Stimulated activated CD8-positive, alpha-beta memory T cell treated with anti-CD3 and anti-CD28 coated beads, Interleukin-4, amount 100 ng/mL, for 24 hours (primary cell): ENCODE measurements around the gene LITAFD.
"Not testable (repeated sequence)": the region's sequence is repeated elsewhere in the genome, so short reads cannot be mapped to it uniquely, and the experiment has no call there.

Experiments used
- DNase-seq: peaks from one replicate; pipeline ENCODE4 v3.0.0-alpha.2; 2020; ENCODE audit warnings: low read depth

LITAFD gene

DNA sequence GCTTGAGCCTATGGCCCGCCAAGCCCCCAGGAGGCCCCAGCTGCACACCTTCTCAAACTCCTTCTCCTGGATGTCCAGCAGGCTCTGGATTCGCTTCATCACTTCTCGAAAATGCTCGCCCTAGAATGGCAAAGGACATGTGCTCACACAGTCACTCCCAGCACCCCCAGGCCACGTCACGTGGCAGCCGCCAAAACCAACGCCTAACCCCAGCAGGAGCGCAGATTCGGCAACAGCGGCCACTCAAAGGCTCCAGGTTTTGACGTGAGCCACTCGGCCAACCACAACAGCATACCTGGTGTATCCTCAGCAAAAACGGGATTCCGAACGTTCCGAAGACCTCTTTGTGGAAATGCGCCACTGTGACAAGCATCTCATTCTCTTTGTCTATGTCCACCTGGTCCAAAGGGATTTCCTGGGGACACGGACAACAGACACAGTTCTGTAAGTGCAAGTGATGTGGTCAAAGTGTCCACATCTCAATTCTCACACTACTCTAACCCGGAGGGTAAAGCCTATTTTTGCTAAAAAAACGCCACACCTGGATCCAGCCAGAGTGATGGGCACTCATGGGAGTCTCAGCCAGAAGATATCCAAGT is 12.7 kb downstream of the LITAFD start:
- no peak for DNase-seq

DNA sequence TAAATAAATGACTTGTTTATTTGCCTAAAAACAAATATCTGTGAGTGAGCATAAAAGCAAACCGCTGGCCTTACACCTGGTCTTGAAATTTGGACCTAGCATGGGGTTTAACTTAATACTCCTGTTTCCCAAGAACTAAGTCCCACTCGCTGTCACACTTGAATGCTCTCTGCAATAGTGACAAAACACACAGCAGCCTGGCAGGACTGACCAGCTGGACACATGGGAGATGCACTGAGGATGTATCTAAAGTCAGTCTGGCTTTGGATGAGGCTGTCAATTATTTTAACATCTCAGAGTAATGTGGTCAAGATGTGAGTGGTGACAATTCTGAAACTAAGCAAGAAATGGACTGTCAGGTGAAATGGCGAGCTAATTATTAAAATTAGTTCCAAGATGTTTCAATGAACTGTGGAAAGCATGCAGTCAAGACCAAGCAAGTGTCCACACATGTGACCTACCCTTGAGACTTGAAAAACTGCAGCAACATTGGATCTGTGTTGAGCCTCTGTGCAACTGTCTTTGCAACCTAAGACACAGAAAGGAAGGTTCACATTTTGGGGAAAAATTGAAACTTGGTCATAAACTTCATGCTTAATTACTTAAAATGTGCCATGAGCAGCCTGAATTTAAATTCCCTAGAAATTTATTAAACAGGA is 16.6 kb downstream of the LITAFD start:
- DNase-seq, result no peak

DNA sequence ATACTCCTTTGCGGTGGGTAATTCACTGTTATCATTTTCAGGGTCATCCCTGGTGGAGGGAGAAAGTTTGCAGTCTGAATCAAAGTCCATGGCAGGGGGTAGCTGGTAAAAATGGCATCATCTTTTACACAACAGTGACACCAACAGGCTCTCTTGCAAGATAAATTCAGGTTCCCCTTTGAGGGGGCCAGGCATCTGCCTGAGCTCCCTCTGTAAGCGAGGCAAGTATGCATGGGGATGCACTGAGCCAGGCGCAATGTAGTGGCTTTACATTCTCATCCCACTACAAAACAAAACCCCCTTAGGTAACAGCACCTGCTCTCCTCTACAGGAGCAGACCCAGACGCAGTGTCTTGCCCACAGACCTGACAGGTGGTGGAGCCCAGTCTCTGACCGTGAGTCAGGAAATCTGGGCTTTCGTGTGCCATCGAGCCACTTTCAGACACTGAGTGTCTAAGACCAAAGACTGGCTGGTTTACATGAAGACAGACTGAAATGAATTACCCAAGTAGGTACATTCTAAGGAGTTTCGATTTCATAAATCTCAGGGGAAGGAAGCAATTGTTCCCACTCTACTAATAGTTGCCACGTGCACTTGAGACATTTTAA is 17.7 kb downstream of the LITAFD start:
- no peak for DNase-seq

DNA sequence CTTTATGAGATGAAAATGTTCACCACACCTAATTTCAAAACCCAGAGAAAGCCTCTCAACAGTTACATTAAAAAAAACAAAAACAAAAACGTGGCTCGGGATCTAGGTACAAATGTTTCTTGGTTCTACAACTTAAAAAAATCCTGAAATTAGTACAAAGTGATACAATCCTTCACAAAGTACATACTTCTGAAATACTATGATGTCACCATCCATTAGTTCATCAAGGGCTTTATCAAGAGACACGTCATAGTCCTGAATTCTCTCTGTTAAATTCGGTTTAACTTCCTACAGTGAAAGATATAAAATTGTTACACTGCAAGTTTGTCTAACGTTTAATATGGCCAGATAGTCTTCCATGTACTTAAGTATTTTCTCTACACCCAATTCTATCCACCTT is 18.2 kb downstream of the LITAFD start:
- no peak for DNase-seq

GRCh38 chr16:8901320-8901861 is 19.2 kb downstream of the LITAFD start:
- DNase-seq, result no peak

- no peak for DNase-seq
Observed at GRCh38 chr16:8903004-8903403, 20.9 kb downstream of the LITAFD start.

DNA sequence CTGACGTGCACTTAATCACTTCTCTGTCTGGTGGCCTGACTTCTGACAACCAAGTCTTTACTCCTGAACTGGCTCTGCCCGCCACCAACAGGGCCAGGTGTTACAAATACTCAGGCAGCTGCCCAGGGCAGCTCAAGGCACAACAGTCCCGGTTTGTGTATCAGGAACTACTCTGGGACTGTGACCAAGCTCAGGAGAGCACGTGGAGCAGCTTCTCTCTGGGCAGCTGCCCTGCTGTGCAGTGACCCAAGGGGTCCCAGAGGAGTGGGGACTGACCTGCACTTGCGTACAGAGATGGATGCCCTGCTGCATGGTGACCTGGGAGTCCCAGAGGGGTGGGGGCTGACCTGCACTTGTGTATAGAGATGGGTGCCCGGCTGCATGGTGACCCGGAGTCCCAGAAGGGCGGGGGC is 21.9 kb downstream of the LITAFD start:
- DNase-seq, result no peak

- DNase-seq, result no peak
Observed at GRCh38 chr16:8905168-8905762, 23.1 kb downstream of the LITAFD start.

DNA sequence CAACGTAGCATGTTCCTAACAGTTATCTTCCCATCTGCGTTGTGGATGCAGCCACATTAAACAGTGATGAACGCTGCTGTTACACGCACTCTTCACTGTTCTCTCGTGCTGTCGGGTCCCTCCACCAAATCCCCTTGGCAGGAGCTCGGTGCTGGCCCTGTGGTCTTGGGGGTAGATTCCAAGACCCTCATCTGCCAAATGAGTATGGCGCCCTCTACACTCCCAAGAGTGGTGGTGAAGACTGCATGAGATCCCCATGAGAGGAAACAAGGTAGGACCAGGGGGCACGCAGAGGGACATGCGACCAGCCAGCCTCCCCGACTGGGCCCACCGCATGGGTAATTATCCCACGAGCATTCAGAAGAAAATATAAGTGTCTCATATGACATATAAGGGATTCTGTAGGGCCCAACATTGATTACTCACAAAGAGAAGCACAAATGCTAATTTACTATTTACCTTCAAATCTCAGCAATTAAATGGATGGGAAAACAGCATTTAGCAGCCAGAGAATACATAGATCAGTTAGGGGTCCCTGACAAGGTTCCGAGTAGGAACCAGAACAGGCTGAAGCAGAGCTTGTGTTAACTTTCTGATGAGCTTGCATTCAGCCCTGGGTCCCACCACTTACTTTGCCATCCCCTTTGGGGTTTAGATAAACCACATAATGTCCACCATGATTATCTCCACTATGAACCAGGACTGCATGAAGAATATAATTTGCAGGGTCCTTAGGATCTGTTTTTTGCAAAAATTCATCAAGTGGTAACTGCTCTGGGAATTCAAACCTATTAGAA is 23.8 kb downstream of the LITAFD start:
- no peak for DNase-seq

- DNase-seq, result no peak
Observed at GRCh38 chr16:8907096-8907495, 24.9 kb downstream of the LITAFD start.

GRCh38 chr16:8908810-8909468 is 26.8 kb downstream of the LITAFD start:
- DNase-seq, result no peak

- no peak for DNase-seq
Observed at GRCh38 chr16:8910811-8911210, 28.7 kb downstream of the LITAFD start.

DNA sequence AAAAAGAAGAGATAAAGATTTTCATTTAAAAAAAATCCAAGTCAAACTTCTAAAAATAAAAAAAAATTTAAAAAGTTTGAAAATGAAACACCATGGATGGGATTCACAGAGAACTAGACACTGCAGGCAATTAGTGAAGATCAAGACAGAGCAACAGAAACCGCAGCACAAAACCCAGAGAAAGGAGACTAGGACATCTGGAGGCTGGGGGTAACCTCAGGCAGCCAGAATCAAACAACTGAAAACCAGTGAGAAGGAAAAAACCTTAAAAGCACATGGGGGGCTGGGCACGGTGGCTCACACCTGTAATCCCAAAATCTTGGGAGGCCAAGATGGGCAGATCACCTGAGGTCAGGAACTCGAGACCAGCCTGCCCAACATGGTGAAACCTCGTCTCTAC is 30.6 kb downstream of the LITAFD start:
- no peak for DNase-seq

DNA sequence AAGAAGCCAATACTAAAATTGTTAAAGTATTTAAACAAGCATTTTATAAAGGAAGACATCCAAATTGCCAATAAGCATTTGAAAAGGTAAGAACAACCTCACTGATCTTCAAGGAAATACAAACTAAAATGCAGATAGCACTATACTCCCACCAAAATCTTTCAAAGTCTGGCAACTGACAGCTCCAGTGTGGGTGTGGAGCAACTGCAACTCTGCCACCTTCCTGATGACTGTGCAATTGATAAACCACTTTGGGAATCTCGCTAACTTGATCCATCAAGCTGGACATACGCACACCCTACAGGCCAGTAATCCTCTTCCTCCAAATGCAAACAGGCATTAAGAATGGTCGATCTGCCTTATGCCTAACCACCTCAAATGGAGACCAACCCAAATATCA is 31.9 kb downstream of the LITAFD start:
- DNase-seq, result no peak

DNA sequence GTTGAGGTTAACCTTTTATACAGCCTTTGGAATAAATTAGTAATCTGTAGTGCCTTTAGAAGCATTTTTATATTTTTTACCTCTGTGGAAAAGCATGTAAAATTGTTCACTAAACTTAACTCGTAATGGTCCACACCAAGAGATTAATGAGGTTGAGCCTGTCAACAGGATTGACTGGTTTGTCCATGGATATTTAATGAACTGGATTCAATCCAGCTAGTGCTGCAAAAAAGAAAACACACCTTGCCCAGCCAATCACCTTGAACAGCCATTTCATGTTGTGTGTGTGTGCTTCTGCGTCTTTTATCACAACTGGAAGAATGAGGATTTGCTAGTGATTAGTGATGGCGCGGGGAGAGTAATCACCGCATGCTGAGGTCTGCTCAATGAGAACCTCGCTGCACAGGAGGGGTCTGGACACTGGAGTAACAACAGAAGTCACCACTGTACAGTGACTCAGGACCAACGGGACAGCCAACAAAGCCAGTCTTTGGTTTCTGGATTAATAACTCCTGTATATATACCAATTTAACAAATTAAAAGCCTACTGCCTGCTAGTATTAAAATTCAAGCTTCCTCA is 33.7 kb downstream of the LITAFD start:
- no peak for DNase-seq

- DNase-seq, result no peak
Observed at GRCh38 chr16:8916541-8917225, 34.5 kb downstream of the LITAFD start.

DNA sequence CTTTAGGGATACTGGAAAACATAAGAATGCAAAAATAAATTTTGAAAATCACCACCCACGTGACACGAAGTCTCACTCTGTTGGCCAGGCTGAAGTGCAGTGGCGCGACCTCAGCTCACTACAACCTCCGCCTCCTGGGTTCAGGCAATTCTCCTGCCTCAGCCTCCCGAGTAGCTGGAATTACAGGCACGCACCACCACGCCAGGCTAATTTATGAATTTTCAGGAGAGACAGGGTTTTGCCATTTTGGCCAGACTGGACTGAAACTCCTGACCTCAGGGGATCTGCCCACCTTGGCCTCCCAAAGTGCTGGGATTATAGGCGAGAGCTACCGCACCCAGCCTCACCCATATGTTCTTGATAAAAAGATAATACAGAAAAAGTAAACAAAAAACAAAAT is 35.2 kb downstream of the LITAFD start:
- not testable (repeated sequence) for DNase-seq

DNA sequence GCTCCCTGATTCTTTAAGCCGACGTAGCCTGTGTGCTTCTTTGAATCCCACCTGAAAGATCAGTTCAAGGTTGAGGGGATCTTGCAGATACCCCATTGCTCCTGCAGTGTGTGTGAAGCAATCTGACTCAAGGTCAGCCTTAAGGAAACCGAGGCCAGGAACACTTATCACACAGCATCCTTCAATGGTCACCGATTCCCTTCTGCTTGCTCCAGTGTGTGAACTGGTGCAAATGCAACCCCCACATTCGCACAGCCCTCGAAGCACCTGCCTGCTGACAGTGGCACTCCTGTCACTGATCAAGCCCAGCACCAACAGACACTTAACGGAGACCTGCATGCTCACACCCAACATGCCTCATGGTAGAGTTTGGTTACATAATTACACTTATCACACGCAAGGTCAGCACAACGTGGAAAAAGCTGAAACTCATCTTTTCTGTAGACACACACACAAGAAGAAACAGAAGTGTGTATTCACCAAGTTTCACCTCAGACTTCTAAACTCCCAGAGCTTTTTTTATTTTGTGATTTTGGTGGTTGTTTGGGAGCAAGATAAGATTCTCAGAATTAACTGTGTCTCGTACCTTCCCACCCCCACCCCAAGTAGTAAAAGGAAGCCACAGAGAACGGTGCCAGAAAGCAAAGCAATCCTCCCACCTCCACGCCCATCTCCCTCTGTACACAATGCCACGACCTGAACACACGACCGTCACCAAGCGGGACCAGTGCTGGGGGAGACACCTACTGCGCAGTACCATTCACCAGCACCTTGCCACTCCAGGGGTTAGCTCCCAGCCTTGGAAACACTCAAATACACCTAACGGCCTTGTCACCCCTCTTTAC is 37.2 kb downstream of the LITAFD start:
- DNase-seq, result no peak

- DNase-seq, result no peak
Observed at GRCh38 chr16:8919934-8920462, 37.8 kb downstream of the LITAFD start.
